Left lobe of liver (tissue), 2 donors: Measurements from ENCODE around the gene SORCS2. TPM values are rescaled to one million over a fixed set of nuclear protein-coding genes. Genes with fewer than 3 reads are reported as not detected.

Experiments
- ATAC-seq: fragments of 200-7000 bp; cut with Tn5 transposase; one replicate; pipeline ENCODE4 v1.9.1; 2020; ENCODE audit warnings: mild to moderate bottlenecking, moderate library complexity
- DNase-seq: peaks from one replicate; pipeline ENCODE4 v3.0.0-alpha.2; 2020; ENCODE audit warnings: low spot score
- total RNA-seq: library from RNA; stranded (reverse); gene quantifications from one replicate; pipeline ENCODE4 v1.2.1, GENCODE V29; 2021
- donor health status: DM: no; HTN: no; CAD: no; lungs with moderate emphysema.
- donor health status: DM: no; HTN: yes; CAD: no.

SORCS2 gene
- total RNA-seq, 1 donor from 2014 or later: 0.35 TPM

DNA sequence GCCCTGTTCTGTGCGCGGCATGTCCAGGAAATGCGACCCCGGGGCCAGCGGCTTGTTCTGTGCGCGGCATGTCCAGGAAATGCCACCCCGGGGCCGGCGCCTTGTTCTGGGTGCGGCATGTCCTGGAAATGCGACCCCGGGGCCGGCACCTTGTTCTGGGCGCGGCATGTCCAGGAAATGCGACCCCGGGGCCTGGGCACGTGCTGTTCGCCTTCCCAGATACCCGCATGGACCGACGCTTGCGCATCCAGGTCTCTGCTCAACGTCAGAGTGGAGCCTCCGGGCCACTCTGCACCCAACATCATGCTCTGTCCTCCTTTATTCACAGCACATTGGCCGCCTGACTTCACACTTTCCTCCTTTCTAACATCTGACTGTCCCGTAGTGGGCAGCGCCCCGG is 318.2 kb downstream of the SORCS2 start:
- ATAC-seq: no peak
- no peak for DNase-seq

DNA sequence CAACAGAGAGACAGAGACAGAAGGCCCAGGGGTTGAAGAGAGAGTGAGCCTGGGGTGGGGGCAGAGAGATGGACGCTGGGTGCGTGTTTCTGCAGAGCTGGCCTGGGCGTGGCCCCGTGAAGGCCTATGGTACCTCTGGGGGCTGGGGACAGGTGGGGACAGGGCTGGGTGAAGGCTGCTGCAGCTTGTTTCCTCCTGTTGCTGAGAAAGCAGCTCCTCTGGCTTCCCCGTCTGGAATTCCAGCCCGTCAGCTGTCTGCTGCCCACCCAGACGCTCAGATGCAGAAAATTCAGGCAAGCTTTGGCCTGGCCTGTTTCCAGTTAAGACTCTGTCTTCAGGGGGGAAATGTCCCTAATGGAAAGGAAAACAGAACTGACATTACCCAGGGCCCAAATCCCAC is 319.2 kb downstream of the SORCS2 start:
- no peak for DNase-seq
- no peak for ATAC-seq

- DNase-seq (no peak), ATAC-seq (no peak)
These were observed 320.1 kb downstream of the SORCS2 start for GRCh38 chr4:7512428-7512827.

DNA sequence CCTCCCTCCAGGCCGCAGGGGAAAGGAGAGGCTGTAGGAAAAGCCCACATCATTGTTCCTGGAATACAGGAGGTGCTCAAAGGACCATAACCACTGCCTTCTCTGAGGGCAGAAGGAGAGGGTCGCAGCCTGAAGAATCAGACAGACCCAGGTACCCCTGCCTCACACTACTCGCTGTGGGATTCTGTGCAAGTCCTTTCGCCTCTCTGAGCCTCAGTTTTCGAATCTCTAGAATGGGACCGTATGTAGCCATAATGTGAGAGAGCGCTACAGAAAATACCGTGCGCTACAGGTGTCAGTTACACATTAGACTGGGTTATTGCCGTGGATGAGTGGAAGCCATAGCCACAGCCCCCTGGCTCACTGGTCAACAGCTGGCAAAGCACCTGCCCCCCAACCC is 320.6 kb downstream of the SORCS2 start:
- DNase-seq (no peak), ATAC-seq (no peak)

DNA sequence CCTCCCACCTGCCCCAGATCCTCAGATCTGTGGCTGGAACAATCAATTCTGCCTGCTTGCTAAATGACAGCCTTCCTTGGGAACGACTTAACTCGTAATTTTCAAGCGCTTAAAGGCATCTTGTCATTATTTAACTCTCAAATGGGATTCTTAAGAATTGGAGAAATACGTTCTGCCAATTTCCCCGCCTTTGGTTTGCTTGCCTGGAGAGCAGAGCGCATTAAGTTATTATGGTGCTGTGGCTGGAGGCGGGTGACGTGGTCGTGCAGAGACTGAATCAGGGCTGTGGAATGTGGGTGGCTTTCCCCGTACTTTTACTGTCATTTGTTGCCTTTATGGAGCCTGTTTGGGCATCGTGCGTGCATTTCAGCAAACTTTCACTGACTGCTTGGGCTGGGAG is 321.3 kb downstream of the SORCS2 start:
- ATAC-seq: no peak

DNA sequence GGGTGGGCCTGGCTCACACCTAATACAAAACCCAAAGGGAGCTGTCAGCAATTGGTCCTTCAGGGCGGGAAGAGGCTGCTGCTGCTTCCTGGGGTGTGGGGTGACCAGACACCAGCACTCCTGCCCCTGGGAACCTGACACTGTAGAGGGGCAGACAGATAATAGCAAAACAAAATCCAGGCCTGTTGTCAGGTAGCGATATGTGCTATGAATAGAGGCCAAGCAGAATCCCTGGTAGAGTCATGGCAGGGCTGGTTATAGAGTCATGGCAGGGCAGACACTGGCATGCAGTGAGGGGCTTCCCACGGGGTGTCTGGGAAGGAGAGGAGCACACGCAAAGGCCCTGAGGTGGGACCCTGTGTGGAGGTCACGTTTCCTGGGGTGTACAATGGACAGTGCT is 321.9 kb downstream of the SORCS2 start:
- DNase-seq (no peak), ATAC-seq (no peak)

More for the DNA sequence above, 321.3 kb downstream of the SORCS2 start:
- DNase-seq: no peak

- peak; percentile 34 for ATAC-seq
- peak; percentile 56 for DNase-seq
These were observed 322.5 kb downstream of the SORCS2 start for GRCh38 chr4:7514789-7515188.

GRCh38 chr4:7515390-7515902 is 323.1 kb downstream of the SORCS2 start:
- ATAC-seq (peak; percentile 87), DNase-seq (peak; percentile 84)

DNA sequence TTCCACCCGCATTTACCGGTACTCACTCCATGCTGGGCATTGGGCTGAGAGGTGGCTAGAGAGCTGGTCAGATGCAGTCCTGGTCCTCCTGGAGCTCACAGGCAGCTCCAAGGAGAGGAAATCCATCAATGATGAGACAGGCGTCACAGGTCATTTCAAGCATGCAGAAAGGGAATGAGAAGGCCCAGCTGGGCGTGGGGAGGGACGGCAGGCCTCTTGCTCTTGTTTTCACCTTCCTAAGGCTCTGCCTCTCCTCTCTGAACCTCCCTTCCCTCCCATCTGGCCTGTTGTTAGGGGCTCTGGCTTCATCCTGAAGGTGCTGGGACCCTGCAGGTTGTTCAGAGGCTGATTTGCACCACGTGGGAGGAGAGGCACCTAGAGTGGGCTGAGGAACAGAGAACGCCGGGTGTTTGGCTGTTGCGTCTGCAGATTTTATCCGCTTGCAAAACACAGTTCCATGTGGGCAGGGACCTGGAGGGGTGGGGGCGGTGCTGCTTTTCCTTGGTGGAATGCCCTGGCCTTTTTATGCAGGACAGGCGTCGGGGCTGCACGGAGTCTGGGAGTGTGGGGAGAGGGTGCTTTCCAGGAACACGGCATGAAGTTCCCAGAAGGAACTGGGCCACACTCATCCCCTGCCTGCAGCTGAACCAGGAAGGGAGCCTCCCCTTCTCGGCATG is 323.9 kb downstream of the SORCS2 start:
- DNase-seq (peak; percentile 59), ATAC-seq (peak; percentile 35)

DNA sequence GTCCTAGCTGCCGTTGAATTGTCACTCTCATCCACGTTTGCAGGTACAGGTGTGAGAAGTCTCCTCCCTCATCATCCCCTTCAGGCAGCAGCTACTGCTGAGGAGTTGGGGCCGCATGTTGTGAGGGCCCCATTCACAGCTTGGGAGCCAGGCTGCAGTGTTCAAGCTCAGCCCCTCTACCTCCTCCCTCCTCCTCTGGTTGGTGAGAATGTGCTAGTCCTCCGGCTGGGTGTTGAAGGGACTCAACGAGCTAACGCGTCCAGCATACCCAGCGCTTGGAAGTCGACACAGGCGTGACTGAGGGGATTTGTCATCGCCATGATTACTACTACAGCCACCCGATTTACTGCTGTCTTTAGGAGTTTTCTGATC is 324.4 kb downstream of the SORCS2 start:
- DNase-seq (no peak), ATAC-seq (no peak)

GRCh38 chr4:7518871-7519637 is 326.7 kb downstream of the SORCS2 start:
- no peak for ATAC-seq
- no peak for DNase-seq

GRCh38 chr4:7519638-7520376 is 327.5 kb downstream of the SORCS2 start:
- DNase-seq (no peak), ATAC-seq (no peak)

DNA sequence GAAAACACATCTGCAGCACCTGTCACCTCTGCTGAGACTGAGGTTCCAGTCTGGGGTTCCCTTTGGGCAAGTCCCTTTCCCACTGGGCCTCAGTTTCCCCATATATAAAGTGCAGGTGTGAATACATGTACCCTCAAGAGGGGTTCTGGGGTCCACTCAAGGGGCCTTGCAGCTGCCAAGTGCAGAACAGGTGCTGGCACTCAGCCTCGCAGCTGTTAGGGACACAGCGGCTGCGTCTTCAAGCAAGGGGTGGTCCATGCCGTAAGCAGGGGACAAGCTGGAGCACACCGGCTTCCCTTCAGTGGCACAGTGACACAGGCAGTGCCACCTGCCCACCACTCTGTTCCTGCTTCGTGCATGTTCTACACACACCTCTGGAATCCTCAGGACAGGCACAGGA is 329.3 kb downstream of the SORCS2 start:
- DNase-seq (no peak), ATAC-seq (no peak)

GRCh38 chr4:7522452-7523220 is 330.3 kb downstream of the SORCS2 start:
- no peak for DNase-seq

GRCh38 chr4:7523526-7523925 is 331.2 kb downstream of the SORCS2 start:
- ATAC-seq (no peak), DNase-seq (no peak)

More at GRCh38 chr4:7522452-7523220, 330.3 kb downstream of the SORCS2 start:
- ATAC-seq: no peak

GRCh38 chr4:7524064-7524682 is 331.8 kb downstream of the SORCS2 start:
- DNase-seq: no peak
- no peak for ATAC-seq

DNA sequence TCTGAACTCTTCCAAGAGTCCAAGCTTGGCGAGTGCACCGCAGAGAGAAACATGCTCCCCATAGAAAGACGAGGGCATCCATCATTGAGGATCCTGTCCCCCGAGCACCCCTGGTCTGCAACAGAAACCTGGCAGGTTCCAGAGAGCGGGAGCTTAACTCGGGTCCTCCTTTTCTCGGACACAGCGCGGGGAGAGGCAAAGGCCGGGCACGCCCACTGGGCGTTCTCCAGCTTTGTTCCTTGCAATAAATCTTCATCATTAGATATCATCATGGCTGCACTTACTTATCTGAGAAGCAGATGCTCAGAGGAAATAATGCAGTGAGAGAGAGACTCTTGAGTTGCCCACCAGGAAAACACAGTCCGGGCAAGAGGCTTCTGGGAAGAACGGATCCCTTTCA is 332.5 kb downstream of the SORCS2 start:
- DNase-seq (no peak), ATAC-seq (no peak)

GRCh38 chr4:7526491-7526890 is 334.2 kb downstream of the SORCS2 start:
- no peak for ATAC-seq
- no peak for DNase-seq

GRCh38 chr4:7526929-7527535 is 334.7 kb downstream of the SORCS2 start:
- DNase-seq (no peak), ATAC-seq (no peak)
